Measurements from ENCODE around the gene DBX1.

Gene DBX1

GRCh38 chr11:20160425-20161229 is at the start of gene DBX1:
TSS of gene DBX1 (minus strand) at chr11:20160475. CDS start at chr11:20160324, 151 bp downstream.
- Histone ChIP-seq H3K4me3 (ENCODE audit: severe bottlenecking) (no peak within 1 kb of the TSS), H3K27me3 (ENCODE audit: insufficient read depth, poor library complexity, severe bottlenecking) (peaks cover 98% of the 10 kb centered on the region)
- ATAC-seq (ENCODE audit: low read depth), result no peak

GRCh38 chr11:20208622-20209111 is 48.4 kb upstream of the DBX1 start:
- H3K4me1 ChIP-seq (ENCODE audit: insufficient read depth, poor library complexity, severe bottlenecking), result no peaks in the 10 kb centered on the region
- ATAC-seq (ENCODE audit: low read depth) (no peak), DNase-seq (ENCODE audit: low spot score) (no peak)
- no peak overlapping the region for H3K4me3 ChIP-seq (ENCODE audit: severe bottlenecking)
- no peak overlapping the region for H3K27ac ChIP-seq (ENCODE audit: poor library complexity, severe bottlenecking)
- no peaks in the 10 kb centered on the region for H3K9me3 ChIP-seq (ENCODE audit: severe bottlenecking)
- no peaks in the 10 kb centered on the region for H3K36me3 ChIP-seq (ENCODE audit: low read depth)
- H3K27me3 ChIP-seq (ENCODE audit: insufficient read depth, poor library complexity, severe bottlenecking), result peaks cover 67% of the 10 kb centered on the region
- no peak for TF ChIP-seq CTCF (IDR thresholded peaks at IDR 0.05; ENCODE audit: poor library complexity, severe bottlenecking)

More at GRCh38 chr11:20160425-20161229, at the start of gene DBX1:
- H3K36me3 ChIP-seq (ENCODE audit: low read depth), result no peaks in the 10 kb centered on the region
- TF ChIP-seq CTCF (IDR thresholded peaks at IDR 0.05; ENCODE audit: poor library complexity, severe bottlenecking), result no peak
- no peaks in the 10 kb centered on the region for H3K9me3 ChIP-seq (ENCODE audit: severe bottlenecking)
- no peak within 1 kb of the TSS for H3K27ac ChIP-seq (ENCODE audit: poor library complexity, severe bottlenecking)
- no peak for DNase-seq (ENCODE audit: low spot score)
- no peaks in the 10 kb centered on the region for H3K4me1 ChIP-seq (ENCODE audit: insufficient read depth, poor library complexity, severe bottlenecking)

- Histone ChIP-seq H3K27ac (ENCODE audit: poor library complexity, severe bottlenecking) (no peak overlapping the region), H3K4me1 (ENCODE audit: insufficient read depth, poor library complexity, severe bottlenecking) (no peaks in the 10 kb centered on the region), H3K4me3 (ENCODE audit: severe bottlenecking) (no peak overlapping the region), H3K9me3 (ENCODE audit: severe bottlenecking) (no peaks in the 10 kb centered on the region), H3K27me3 (ENCODE audit: insufficient read depth, poor library complexity, severe bottlenecking) (peaks cover 73% of the 10 kb centered on the region), H3K36me3 (ENCODE audit: low read depth) (no peaks in the 10 kb centered on the region)
- DNase-seq (ENCODE audit: low spot score) (no peak), ATAC-seq (ENCODE audit: low read depth) (no peak)
- no peak for TF ChIP-seq CTCF (IDR thresholded peaks at IDR 0.05; ENCODE audit: poor library complexity, severe bottlenecking)
Measured at GRCh38 chr11:20207781-20208621, 47.7 kb upstream of the DBX1 start.

GRCh38 chr11:20205807-20206206 is 45.5 kb upstream of the DBX1 start:
- ATAC-seq (ENCODE audit: low read depth), result no peak
- Histone ChIP-seq H3K9me3 (ENCODE audit: severe bottlenecking) (no peaks in the 10 kb centered on the region), H3K27me3 (ENCODE audit: insufficient read depth, poor library complexity, severe bottlenecking) (peaks cover 80% of the 10 kb centered on the region), H3K4me1 (ENCODE audit: insufficient read depth, poor library complexity, severe bottlenecking) (no peaks in the 10 kb centered on the region), H3K36me3 (ENCODE audit: low read depth) (no peaks in the 10 kb centered on the region), H3K27ac (ENCODE audit: poor library complexity, severe bottlenecking) (no peak overlapping the region), H3K4me3 (ENCODE audit: severe bottlenecking) (no peak overlapping the region)
- no peak for TF ChIP-seq CTCF (IDR thresholded peaks at IDR 0.05; ENCODE audit: poor library complexity, severe bottlenecking)
- DNase-seq (ENCODE audit: low spot score), result no peak

Data from RWPE2 (cell line).